Measurements from ENCODE around the gene FKBP3. TPM values are rescaled to one million over a fixed set of nuclear protein-coding genes. Genes with fewer than 3 reads are reported as not detected.

The FKBP3 gene
- total RNA-seq, 1 experiment from 2014 or later: 94.2 TPM

DNA sequence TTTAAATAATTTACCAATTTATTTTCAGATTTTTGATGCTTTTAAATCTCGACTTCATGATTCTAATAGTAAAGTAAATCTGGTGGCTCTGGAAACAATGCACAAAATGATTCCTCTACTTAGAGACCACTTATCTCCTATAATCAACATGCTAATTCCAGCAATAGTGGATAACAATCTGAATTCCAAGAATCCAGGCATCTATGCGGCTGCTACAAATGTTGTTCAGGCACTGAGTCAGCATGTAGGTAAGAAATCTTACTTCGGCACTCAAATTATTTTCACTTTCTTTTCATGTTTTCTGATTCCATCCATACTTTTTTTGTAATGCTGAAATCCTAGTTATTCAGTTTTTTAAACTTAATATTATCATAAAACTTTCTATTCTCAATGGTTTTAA lies 65.9 kb downstream of the FKBP3 start:
- Mint-ChIP-seq H3K9me3 (ENCODE audit: unreplicated experiment) (no peaks in the 10 kb centered on the region), H3K27me3 (ENCODE audit: insufficient read depth, unreplicated experiment) (no peaks in the 10 kb centered on the region), H3K27ac (ENCODE audit: unreplicated experiment) (no peak overlapping the region), H3K36me3 (ENCODE audit: insufficient read depth, unreplicated experiment) (no peaks in the 10 kb centered on the region), H3K4me3 (ENCODE audit: unreplicated experiment) (no peak overlapping the region), H3K4me1 (ENCODE audit: low read depth, unreplicated experiment) (no peaks in the 10 kb centered on the region)
- no peaks in the 10 kb centered on the region for H3K27me3 ChIP-seq (replicated peaks; ENCODE audit: control insufficient read depth, insufficient read depth, low read length)
- DNase-seq: no peak
- H3K36me3 ChIP-seq (ENCODE audit: control insufficient read depth, insufficient read depth, low read length): no peaks in the 10 kb centered on the region
- TF ChIP-seq, protein P1, sequence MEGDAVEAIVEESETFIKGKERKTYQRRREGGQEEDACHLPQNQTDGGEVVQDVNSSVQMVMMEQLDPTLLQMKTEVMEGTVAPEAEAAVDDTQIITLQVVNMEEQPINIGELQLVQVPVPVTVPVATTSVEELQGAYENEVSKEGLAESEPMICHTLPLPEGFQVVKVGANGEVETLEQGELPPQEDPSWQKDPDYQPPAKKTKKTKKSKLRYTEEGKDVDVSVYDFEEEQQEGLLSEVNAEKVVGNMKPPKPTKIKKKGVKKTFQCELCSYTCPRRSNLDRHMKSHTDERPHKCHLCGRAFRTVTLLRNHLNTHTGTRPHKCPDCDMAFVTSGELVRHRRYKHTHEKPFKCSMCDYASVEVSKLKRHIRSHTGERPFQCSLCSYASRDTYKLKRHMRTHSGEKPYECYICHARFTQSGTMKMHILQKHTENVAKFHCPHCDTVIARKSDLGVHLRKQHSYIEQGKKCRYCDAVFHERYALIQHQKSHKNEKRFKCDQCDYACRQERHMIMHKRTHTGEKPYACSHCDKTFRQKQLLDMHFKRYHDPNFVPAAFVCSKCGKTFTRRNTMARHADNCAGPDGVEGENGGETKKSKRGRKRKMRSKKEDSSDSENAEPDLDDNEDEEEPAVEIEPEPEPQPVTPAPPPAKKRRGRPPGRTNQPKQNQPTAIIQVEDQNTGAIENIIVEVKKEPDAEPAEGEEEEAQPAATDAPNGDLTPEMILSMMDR (IDR thresholded peaks at IDR 0.05; ENCODE audit: insufficient read depth in 1 of 2, low read depth in 1 of 2, low read length in 1 of 2, severe bottlenecking in 1 of 2, unreplicated experiment in 1 of 2): no peak
- CTCF ChIA-PET: no interaction called here
- BruUV-seq (replicated peaks): no TSS peak
- POLR2A ChIA-PET: no interaction called here
- no peak overlapping the region for H3K4me3 ChIP-seq (ENCODE audit: low read depth, low read length)
- intact Hi-C loops (cut with micrococcal nuclease; ENCODE audit: unreplicated experiment): no loop called here
- H3K9me3 ChIP-seq: no peaks in the 10 kb centered on the region
- no peaks in the 10 kb centered on the region for H3K4me1 ChIP-seq

DNA sequence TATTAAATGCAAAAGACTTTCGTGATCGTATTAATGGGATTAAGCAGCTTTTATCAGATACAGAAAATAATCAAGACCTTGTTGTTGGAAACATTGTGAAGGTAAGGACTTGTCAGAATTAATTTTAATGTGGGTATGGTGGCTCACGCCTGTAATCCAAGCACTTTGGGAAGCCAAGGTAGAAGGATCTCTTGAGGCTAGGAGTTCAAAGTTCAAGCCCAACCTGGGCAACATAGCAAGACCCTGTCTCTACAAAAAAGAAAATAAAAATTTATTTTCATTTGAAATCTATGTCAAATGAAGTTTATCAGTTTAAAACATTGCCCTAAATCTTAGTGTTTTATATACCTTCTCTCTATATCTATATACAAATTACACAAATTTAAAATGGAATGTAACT lies 67.6 kb downstream of the FKBP3 start:
- TF ChIP-seq, protein P1 (IDR thresholded peaks at IDR 0.05; ENCODE audit: insufficient read depth in 1 of 2, low read depth in 1 of 2, low read length in 1 of 2, severe bottlenecking in 1 of 2, unreplicated experiment in 1 of 2): no peak
- Mint-ChIP-seq H3K4me3 (ENCODE audit: unreplicated experiment) (no peak overlapping the region), H3K4me1 (ENCODE audit: low read depth, unreplicated experiment) (no peaks in the 10 kb centered on the region), H3K27ac (ENCODE audit: unreplicated experiment) (no peak overlapping the region), H3K9me3 (ENCODE audit: unreplicated experiment) (no peaks in the 10 kb centered on the region), H3K36me3 (ENCODE audit: insufficient read depth, unreplicated experiment) (no peaks in the 10 kb centered on the region), H3K27me3 (ENCODE audit: insufficient read depth, unreplicated experiment) (no peaks in the 10 kb centered on the region)
- H3K27me3 ChIP-seq (replicated peaks; ENCODE audit: control insufficient read depth, insufficient read depth, low read length): no peaks in the 10 kb centered on the region
- no peaks in the 10 kb centered on the region for H3K9me3 ChIP-seq
- CTCF ChIA-PET: no interaction called here
- intact Hi-C loops (cut with micrococcal nuclease; ENCODE audit: unreplicated experiment): no loop called here
- DNase-seq: no peak
- no peaks in the 10 kb centered on the region for H3K4me1 ChIP-seq
- POLR2A ChIA-PET: no interaction called here
- BruUV-seq (replicated peaks): no TSS peak
- no peak overlapping the region for H3K4me3 ChIP-seq (ENCODE audit: low read depth, low read length)
- H3K36me3 ChIP-seq (ENCODE audit: control insufficient read depth, insufficient read depth, low read length): no peaks in the 10 kb centered on the region

DNA sequence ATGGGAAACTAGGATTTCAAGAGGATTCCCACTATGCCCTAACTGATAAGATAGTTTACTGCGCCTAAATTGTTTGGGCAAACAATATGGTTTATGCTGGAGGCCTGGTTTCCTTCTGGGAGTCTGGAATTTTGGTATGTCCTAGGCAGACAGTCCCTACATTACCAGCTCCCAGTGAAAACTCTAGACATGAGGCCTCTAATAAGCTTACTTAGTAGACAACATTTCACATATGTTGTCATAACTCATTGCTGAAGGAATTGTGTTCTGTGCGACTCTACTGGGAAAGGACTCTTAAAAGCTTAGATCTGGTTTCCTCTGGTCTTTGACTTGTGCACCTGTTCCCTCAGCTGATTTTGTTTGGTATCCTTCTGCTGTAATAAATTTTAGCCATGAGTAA lies 68.3 kb downstream of the FKBP3 start:
- TF ChIP-seq, protein P1 (IDR thresholded peaks at IDR 0.05; ENCODE audit: insufficient read depth in 1 of 2, low read depth in 1 of 2, low read length in 1 of 2, severe bottlenecking in 1 of 2, unreplicated experiment in 1 of 2): no peak
- no peaks in the 10 kb centered on the region for H3K27me3 Mint-ChIP-seq (ENCODE audit: insufficient read depth, unreplicated experiment)
- Histone ChIP-seq H3K4me3 (ENCODE audit: low read depth, low read length) (no peak overlapping the region), H3K9me3 (no peaks in the 10 kb centered on the region), H3K4me1 (no peaks in the 10 kb centered on the region), H3K27me3 (replicated peaks; ENCODE audit: control insufficient read depth, insufficient read depth, low read length) (no peaks in the 10 kb centered on the region), H3K36me3 (ENCODE audit: control insufficient read depth, insufficient read depth, low read length) (no peaks in the 10 kb centered on the region)
- no peak overlapping the region for H3K4me3 Mint-ChIP-seq (ENCODE audit: unreplicated experiment)
- no peaks in the 10 kb centered on the region for H3K9me3 Mint-ChIP-seq (ENCODE audit: unreplicated experiment)
- no TSS peak for BruUV-seq (replicated peaks)
- no peaks in the 10 kb centered on the region for H3K4me1 Mint-ChIP-seq (ENCODE audit: low read depth, unreplicated experiment)
- ChIA-PET CTCF (no interaction called here), POLR2A (no interaction called here)
- H3K27ac Mint-ChIP-seq (ENCODE audit: unreplicated experiment): no peak overlapping the region
- intact Hi-C loops (cut with micrococcal nuclease; ENCODE audit: unreplicated experiment): no loop called here
- DNase-seq: no peak
- H3K36me3 Mint-ChIP-seq (ENCODE audit: insufficient read depth, unreplicated experiment): no peaks in the 10 kb centered on the region

Other genes with a start within 250 kb of the FKBP3 start
- gene KLHL28, start 172.5 kb downstream of the FKBP3 start, total RNA-seq (2022): 3.6 and 4.7 TPM in 2 replicates
- 5.9 and 7.1 TPM in 2 replicates for gene TOGARAM1, start 172.3 kb downstream of the FKBP3 start, total RNA-seq (2022)
- gene PRPF39, start 50.4 kb downstream of the FKBP3 start, total RNA-seq (2022): 22.3 and 30.0 TPM in 2 replicates
- gene FANCM, start 1.4 kb upstream of the FKBP3 start, total RNA-seq (2022): 13.1 and 16.1 TPM in 2 replicates
- gene MIS18BP1, start 118.7 kb upstream of the FKBP3 start, total RNA-seq (2022): 31.4 and 38.4 TPM in 2 replicates